HuH-7 (cell line): ENCODE measurements around the gene TMEM212.
A peak's percentile ranks its signal among the peaks of the same experiment; 100 is the strongest.
"Not testable (repeated sequence)": the region's sequence is repeated elsewhere in the genome, so short reads cannot be mapped to it uniquely, and the experiment has no call there.

Experiments
- DNase-seq: peaks from one replicate; pipeline ENCODE4 v3.0.0; 2011; ENCODE audit warnings: low spot score

The TMEM212 gene

DNA sequence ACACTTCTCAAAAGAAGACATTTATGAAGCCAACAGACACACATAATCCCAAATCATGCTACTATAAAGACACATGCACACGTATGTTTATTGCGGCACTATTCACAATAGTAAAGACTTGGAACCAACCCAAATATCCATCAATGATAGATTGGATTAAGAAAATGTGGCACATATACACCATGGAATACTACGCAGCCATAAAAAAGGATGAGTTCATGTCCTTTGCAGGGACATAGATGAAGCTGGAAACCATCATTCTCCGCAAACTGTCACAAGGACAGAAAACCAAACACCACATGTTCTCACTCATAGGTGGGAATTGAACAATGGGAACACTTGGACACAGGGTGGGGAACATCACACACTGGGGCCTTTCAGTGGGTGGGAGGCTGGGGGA lies 15.6 kb downstream of the TMEM212 start:
- not testable (repeated sequence) for DNase-seq

DNA sequence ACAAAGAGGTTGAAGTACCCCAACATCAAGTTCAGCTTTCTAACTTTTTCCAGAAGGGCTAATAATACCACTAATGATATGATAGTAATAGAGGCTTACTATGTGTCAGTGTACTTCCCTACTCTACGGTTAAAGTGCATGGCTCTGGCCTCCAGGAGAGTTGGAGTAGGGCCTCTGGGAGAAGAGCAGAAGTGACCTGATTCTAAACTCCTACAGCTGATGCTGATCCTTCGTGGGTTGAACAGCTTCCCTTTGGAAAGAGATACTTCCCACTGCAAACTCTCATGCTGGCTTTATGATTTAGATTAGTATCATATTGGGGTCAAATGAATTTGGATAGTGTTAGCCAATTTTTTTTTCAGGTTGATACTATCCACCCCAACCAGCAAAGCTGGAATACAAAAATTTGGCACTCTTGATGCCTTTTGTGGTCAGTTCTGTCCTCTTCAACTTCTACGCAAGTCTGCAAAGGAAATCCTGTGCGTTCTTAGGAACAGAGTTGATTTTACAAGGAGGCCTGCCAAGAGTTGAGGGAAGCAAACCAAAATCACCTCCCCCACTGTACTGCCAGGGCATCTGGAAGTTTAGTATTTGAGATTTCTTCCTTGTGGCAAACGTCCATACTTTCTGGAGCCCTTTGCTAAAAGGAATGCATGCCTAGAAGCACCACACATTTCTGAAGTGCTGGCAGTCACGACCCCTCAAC lies 17.8 kb downstream of the TMEM212 start:
- DNase-seq, result no peak

DNA sequence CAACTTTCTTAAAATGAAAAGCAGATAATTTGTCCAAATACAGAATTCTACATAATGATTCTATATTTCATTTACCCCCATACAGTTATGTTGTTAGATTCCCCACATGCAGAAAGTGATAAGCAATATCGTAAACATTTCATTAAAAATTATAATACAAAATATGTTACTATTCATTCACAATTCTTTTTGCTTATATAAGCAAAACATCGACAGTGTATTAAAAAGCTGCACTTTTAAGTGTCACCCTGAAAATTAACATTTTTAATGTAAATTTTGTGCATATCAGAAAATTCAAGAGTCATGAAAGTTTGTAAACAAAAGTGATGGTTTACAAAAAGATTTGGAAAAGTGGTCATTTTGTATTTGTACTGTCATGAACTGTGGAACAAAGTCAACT lies 19.2 kb downstream of the TMEM212 start:
- no peak for DNase-seq

DNA sequence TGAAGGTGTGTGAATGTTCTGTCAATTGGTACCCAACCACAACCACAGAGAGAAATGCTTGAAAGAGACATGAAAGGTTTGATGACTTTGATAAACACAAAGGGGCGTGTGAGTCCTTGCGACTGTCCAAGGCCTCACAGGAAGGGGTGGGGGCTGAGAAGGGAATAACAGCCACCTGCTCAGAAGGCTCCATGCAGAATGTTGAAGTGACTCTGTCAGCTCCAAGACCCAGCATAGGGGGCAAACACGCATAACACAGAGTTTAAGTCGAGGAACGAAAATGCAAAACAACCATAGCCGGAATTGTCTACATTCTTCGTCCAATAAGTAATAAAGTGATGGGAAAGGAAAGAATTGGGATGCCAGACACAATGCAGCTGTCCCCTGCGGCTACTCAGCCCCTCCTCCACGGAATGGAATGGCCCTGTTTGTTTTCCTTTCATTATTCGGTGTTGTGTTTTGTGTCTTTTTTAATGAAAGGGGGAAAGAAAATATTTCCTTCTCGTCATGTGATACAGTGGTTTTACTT lies 19.9 kb downstream of the TMEM212 start:
- no peak for DNase-seq

DNA sequence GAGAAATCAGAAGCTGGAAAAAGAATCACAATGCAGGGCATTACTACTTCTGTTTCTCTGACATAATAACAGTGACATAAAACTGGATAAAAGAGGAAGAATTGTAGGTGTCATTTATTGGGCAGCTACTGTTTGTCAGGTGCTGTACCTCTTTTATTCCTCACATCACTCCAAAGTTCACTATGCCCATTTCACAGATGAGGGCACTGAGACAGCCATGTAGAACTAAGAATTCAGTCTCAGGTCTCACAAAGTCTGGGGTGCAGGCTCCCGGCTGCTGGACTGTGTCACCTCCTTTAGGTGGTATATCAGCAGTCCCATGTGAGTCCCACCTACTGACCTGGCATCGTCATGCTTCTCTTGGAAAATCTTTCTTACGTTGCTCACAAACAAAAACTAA lies 20.8 kb downstream of the TMEM212 start:
- DNase-seq, result no peak

DNA sequence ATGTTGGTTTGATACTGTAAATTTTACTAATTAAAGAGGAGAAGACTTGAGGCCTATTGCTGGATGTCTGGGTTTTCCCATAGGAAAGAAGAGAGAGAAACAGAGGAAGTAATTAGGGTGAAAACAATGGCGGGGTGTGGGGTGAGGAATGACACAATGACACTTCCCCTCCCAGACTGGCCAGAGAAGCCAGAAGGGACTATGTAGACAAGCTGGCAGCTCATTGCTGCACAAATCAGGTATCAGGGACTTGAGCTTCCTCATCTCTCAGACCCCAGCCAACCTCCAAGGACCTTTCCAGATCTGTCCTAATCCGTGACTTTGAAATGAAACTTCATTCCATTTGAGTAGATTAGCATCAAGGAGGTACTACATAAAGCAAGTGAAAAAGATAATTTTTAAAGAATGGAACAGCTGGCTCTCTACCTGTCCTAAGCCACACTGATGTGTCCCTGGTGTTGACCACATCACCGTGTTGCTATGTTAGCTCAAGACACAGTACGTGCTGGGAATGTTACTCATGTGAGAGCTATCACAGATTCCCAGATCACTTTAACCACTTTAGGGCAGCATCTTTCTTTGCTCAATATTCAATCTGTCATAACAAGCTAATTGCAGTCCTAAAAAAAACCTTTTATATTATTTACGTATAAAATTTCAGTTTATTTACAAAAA lies 22.2 kb downstream of the TMEM212 start:
- no peak for DNase-seq

DNA sequence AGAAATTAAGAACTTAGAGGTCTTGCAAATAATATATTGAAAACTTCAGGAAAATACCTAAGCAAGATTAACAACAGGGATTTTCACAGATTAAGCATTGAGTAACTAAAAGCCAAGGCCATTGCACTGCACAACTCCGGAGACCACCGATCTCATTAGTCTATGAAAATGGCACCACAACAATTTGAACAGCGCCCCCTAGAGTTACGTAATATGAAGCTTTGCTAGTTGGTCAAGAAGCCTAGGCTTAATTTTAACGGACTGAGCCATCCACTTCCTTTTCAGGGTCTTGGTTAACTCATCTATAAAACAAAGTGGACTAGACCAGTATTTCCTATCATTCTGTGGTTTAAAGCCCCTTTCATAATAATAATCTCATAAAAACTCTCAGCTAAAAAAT lies 24.8 kb downstream of the TMEM212 start:
- no peak for DNase-seq

DNA sequence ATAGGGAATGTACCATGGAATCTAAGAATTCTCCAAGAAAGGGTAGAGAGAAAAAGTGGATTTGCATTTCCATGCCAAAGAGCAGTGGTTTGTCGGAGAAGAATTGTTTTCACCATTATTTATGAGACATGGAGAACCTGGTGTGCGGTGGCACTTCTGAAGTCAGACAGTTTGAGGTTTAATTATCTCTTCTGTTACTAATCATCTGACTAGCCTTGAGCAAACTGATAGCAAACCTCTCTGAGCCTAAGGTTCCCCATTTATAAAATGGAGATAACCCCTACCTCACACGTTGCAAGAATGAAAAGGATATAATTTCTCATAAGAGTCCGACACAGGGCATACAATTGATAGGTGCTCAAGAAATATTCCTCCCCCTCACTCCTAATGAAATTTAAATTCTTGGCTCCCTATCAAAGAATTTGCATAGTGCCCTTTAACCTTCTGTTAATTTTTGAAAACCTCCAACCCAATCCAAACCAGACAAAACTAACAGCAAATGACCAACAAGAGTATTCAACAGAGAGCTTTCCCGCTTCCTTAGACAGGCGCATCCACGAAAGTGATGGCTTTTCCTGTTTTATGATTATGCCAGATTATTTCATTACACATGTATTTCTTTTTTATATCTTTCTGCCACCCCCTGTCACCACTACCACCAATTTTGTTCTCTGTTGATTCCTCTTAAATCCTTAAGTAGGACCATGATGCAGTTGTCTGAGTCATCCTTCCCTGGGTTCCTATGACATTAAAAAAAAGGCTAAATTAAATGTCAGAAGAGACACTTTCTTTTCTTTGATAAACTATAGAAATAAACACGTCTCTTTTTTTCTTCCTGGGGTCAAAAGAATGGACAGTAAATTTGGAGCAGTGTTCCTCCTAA lies 28.5 kb downstream of the TMEM212 start:
- no peak for DNase-seq

DNA sequence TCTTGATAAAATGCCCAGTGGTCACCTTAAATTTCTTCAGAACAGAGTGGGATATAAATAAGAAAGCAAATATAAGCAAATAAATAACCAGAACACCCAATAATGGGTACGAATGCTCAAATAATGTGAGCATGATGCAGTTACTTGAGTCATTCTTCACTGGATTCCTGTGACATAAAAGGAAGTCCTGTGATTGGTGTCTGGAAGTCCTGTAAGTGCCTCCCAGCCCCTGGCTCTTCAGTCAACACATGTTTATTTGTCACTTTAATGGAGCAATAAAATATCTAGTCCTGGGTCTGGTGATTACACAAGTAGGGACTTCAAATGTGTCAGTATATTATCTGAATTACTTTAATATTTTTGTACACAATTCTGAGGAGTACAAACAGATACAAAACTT lies 30.4 kb downstream of the TMEM212 start:
- DNase-seq, result no peak

DNA sequence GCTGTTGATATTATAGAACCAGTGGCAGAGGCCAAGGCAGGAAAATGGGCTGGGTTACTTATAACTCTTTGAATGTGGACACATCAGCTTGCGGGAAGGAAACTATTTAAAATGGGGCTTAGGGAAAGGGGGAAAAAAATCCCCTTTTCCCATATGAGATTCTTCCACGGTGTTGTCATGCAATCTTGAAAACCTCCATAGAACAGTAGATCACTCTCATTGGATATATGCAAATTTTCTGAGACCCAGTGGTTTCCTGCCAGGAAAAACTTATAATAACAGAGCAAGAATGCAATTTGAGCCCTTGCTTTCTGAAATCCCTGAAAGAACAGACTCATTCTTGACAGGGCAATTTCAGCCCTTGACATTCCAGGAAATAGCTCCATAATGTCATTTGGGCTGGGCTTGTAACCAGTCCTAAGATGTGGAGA lies 31.1 kb downstream of the TMEM212 start:
- DNase-seq, result peak; percentile 28

DNA sequence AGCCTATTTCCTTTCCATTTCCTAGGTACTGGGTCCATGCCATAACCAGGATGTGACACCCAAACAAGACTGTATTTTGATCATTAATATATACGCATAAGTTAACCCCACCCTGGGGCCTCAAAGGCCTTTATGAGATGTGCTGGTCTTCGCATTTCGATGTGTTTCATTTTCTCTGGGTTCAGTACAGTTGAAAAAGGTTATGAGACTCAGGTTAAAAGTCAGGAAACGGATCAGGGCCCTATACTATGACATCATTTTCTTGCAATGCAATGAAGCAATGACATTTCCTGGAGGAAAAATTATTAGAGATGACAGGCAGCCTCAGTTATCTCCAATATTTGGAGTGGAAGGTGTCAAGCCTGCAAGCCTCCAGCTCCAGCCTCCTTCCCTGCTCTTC lies 31.7 kb downstream of the TMEM212 start:
- DNase-seq, result no peak

DNA sequence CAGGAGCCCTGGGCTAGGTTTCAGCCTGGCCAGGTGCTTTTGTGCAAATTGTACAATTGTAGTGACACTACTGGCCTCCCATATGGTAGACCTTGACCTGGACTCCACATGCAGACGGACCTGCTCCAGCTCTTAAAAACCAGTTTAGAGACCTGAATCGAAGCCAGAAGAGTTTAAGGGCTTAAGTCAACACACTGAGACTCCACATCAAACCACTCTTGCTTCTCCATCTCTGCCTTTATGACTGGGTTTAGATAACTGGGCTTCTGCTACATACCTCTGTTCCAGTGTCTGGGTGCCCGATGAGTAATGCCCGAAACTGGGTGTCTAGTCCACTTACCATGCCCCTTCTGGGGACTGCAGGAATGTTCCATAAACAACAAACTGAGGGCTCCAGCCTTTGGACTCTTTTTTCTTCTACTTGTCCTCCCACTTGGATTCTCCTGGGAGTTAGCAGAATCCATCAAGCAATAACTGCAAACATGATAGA lies 32.8 kb downstream of the TMEM212 start:
- DNase-seq, result no peak

DNA sequence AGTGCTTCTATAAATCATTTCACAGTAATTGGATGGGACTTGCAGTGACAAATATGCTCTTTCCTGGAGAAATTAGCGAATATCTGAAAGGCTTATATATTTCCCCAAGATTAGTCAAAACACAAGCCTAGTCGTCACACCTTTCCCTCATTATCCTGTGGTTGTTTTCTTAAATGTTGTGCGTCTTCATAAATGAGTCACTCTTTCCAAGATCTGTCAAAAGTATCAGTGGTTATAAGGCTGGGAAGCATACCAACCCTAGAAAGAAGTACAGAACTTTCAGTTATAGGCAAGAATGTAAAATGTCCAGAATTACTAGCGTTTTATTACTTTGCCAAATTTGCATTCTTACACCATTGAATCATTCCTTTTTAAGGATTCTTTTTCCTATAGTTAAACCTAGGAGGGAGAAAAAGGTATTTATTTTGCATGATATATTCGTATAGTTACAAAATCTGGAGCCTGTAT lies 33.6 kb downstream of the TMEM212 start:
- no peak for DNase-seq

DNA sequence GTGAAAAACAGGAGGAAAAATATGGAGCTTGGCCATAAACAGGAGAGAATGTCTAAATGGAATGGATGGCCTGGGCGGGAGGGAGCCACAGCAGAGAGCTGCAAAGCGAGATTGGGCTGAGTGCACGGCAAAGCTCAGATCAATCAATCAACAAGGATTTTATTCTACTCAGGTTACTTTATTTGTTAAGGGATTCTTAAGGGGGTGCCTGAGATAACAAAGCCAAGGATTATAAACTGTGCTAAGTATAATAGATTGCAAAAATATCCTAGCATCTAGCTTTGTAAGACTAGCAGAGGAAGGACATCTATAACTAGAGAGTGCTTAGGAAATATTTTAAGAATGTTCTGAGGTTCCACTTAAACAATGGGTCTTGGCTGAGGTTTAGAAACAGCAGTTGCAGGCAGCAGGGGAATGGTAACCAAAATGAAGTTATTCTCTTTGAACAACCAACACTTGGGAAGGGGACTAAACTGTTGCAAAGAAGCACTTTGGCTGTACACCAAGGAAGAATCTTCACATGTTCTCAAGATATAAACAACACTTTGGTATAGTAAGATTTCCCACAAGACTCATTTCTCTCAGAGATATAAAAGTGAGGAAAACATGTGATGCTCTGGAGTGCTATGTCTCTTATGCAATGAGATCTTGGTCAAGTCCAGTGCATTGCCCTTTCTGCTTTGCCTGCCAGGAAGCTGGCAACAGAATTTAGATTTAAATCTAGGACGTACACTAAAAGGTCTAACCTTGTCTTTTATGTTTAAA lies 35.5 kb downstream of the TMEM212 start:
- DNase-seq, result no peak

DNA sequence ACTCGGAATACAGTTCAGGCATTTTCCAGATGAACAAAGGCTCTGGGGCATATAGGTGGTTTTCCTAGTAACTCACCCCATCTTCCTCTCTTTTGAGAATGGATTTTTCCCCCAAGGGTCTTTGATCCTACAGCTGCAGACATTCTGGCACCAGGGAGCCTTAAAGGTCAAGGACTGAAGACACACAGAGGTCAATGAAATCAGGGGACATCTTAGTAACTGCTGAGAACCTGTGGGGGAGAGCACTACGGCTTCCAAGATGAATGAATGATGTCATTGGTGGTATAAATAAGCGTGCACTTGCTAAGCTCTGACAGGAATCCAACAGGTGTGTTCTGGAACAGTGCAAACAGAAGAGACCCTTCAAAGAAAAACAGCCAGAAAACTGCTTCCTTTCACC lies 36.3 kb downstream of the TMEM212 start:
- no peak for DNase-seq

DNA sequence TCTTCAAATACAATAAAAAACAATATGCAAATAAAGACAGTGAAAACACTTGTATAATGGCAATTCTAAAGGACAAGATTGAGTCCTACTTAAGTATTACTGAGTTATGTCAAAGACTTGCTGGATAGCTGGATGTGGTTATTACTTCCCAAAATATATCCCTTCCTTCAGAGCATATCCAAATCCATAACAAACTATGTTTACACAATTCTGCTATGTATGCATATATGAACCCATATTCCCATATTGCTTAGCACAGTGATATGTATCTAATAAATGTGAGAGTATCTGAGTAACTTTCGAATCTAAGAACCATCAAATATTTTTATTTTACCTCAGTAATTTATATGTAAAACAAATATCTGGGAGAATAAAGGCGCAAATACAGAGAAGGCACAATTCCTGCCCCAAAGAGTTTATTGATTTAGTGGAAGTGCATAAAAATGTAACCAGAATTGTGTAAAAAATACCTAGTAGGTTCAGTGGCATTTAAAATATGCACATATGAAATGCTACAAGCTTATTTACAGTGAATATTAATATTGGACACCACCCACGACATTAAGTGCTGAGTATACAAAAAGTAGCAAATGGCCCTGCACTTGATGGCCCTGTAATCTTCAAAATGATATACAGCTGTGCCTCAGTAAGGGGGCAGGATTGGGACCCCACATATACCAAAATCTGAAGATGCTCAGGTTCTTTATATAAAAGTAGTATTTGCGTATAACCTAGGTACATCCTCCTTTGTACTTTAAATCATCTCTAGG lies 37.1 kb downstream of the TMEM212 start:
- no peak for DNase-seq

DNA sequence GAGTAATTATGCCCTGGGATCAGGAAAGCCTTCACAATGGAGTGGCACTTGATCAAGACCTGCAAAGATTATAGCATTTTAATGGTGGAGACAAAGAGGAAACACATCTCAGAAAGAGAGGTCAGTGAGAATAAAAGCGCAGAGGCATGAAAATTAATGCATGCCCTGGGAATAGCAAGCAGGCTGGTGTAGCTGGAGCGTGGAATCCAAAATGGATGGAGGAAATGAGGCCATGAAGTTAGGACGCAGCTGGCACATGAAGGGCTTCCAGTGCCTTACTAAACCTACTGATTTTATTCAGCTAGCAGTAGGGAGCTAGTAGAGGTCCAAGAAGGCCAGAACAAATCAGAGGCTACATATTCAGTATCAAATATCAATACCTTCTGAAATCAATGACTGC lies 38.1 kb downstream of the TMEM212 start:
- DNase-seq, result no peak

DNA sequence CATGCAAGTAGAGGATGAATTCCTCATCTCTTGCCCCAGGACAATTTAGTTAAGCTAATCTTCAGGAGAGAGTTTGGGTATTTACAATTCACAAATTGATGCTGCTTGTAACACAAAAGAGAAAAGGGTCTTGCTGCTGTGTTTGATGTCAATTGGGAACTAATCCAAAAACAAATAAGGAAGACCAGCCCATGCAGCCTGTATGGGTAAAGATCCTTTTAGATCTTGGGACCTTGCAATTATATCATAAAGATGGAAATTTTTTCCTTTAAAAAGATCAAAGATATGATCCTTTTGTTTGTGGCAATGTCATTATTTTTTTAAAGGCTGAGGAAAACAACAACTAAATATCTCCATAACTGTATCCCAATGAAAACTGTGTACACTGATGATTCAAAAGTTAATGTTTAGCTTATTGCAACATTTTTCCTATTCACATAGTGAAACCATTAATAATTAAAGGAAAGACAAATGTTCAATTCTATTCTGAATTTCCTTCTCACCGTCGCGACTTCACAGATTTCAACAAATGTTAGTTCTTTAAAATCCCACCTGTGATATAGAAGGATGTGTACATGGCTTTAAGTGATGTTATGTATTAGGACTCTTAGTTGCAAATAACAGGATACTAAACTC lies 40.2 kb downstream of the TMEM212 start:
- DNase-seq, result no peak

DNA sequence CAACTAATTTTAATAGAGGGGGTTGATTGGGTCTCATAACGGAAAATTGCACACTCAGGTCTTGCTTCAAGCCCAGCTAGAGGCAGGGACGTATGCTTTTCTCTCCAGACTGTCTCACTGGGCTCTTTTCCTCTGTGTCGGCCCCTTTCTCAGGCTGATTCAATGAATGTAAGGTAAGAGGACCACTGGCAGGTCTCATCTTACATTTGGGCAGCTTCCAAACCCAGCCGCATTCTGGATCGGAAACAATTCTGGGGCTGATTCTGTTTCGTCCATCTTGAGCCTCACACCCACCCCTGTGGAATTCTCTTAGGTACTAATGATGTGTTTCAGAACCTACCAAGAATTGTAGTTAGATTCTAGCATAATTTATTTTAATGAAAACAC lies 40.7 kb downstream of the TMEM212 start:
- no peak for DNase-seq

DNA sequence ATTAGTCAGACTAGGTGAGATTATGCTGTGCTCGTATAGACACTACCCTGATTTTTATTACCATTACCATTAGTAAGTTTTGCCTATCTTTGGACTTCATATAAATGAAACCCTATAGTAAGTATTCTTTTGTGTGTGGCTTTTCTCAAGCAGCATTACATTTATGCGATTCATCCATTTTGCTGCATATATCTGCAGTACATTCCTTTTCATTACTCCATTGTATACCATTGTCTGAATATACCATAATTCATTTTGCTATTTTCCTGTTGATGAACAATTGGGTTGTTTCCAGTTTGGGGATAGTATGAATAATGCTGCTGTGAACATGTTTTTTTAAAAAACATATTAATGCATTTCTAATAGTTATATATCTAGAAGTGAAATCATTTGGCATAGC lies 45.3 kb downstream of the TMEM212 start:
- DNase-seq, result no peak
